EL (cell line): ENCODE measurements around the gene NCS1.

Source experiments
- DNase-seq: peaks from one replicate; pipeline ENCODE4 v3.0.0-alpha.2; 2016

The NCS1 gene

DNA sequence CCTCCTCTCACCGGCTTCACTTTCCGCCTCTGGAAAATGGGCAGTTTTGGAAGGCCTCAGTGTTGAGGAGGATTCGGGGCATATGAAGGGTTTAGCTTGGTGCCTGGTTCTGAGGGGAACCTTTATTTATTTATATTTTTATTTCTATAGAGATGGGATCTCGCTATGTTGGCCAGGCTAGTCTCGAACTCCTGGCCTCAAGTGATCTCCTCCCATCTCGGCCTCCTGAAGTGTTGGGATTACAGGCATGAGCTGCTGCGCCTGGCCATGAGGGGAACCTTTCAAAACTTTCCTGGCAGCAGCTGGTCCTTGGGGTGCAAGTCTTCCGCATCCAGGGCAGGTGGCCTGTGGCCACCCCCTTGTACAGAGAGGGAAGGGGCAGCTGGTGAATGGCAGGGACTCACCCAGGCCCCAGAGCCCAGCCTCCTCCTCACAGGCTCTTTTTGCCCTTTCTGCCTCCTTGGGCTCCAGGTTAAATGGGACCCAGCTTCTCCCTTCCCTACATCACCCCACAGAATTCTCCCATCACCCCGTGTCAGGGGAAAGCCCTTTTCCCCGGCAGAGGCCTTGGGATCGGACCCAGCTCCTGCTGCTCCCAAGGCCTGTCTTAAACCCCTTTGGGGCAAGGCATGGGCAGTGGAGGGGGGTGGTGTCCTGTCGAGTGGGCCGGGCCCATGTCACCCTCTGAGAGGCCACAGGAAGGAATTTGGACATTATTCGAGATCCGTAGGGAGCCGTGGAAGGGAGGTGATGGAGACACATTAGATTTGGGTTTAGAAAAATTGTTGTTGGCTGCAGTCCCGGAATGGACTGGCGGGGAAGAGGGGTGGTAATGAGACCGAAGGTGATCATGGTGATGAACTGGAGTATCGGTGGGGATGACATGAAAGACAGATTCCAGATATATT is 5.9 kb downstream of the NCS1 start:
- no peak for DNase-seq

DNA sequence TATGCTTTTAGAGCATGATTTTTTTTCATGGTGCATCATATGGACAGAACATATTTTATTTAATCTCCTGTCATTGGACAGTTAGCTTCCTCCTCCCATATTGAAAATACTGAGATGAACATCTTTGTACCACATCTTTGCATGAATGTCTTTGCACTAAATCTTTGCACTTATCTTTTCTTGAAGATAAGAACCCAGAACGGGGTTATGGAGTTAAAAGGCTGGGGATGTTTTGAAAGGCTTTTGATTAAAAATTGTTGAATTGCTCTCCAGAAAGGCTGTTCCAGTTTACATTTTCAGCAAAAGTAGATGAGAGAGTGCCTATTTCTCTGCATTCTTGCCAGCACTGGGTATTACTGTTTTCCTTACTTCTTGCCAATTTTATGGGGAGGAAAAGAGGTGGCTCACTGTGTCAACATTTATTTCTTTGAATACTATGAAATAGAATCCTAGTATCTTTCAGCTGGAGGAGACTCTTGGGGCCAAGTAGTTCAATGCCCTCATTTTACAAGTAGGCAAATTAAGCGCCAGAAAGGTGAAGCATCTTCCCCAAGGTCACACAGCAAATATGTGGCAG is 7.2 kb downstream of the NCS1 start:
- no peak for DNase-seq

DNA sequence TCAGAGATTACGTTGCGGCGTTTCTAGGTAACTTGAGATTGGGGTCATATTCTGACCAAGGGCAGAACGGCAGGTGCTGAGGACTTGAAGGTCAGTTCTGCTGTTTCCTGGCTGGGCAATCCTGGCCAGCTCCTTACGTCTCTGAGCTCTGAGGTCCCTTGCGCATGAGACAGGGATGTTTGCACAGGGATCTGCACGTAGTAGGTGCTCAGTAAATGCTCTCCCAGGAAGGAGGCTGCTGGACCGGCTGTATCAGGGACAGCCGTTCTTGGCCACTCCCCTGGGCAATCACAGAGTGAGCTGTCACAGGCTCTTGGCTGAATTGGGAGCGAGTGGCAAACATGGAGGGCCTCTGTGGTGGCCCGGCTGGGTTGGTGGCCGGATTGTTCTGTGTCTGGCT is 8.3 kb downstream of the NCS1 start:
- DNase-seq: no peak

DNA sequence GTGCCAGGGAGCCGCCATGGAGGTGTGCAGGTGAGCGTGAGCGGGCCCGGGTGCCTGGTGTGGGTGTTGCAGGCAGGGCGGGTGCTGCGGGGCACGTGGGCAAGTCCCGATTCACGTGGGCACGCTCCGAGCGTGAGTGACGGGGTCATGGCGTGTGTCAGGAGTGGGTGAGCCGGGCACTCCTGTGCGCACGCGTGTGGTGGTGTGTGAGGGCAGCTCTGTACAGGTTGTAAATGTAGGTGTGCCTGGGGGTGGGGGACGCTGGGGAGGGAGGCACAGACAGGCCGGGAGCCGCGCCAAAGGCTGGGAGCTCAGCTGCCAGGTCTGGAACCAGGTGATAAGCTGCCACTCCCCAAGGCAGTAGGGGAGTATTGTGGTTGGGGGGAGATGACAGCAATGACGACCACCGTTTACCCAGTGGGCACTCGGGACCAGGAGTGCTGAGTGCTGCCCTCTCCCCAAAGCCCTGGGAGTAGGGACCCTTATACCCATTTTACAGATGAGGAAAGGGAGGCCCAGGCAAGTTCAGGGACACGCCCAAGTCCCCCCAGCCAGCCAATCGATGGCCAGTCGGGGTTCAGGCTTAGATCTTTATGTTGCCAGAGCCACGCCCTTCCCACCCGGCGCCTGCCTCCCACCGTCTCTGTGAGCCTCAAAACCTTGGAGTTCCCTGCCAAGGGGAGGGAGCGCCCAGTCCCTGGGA is 9.6 kb downstream of the NCS1 start:
- DNase-seq: no peak

DNA sequence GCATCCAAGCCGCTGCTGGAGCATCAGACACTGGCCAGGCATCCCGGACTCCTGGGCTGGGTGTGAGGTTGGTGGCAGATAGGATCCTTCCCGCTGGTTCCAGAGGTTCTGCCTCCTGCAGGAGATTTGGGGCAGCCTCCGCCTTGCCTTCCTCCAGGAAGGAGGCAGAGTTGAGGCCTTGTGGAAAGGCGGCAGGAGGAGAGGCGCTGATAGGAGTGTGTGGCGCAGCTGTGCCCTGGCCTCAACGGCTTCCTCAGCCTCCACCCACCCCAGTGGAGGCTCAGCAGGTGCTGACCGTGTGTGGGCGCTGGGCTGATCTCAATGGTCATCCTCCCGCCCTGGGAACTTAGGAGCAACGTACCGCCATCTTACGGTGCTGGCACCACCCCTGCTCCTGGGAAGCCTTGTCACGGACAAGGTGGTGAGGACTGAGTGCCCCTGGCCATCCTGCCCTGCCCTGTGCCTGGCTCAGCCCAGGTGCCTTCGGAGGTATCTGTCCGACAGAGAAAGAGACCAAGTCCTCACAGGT is 10.2 kb downstream of the NCS1 start:
- no peak for DNase-seq

DNA sequence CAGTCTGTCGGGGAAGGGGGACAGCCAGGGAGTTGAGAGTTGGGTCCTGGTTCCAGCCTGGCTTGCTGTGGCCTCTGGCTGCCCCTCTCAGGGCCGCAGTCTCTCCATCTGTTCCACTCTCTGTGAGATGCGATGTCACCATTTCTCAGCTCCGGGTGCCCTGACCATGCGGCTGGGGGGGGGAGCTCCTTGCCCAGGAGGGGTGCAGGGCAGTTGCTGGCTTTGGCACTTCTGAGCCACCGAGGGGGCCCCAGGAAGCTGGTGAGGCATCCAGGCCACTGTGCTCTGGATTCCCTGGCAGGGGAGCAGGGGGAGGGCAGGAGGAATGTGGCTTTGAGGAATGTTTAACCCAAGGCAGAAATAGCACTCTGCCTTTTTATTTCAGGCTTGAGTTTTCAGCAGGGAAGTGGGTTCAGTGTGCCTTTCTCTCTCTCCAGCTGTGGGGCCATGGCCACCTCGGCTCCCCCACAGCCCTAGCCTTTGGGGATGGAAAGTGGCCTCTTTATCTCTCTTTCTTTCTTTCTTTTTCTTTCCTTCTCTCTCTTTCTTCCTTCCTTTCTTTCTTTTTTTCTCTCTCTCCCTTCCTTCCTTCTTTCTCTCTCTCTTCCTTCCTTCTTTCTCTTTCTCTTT is 11.0 kb downstream of the NCS1 start:
- DNase-seq: peak; percentile 89

DNA sequence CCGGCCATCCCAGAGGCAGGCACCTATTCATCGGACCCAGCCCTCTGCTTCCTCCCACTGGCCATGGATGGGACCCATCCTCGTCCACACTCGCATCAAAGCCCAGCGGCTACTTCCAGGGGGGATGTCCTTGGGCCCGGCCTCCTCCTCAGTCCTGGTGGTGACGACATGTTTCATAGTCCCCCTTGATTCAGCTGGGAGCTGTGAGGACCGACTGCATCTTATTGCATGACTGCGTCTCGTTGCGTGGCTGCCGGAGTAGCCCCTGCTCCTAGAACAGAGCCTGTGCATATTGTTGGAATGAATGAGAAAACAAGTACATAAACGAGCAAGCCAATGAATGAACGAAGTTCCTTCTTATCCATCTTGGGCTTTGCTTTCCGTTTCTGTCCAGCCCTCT is 12.8 kb downstream of the NCS1 start:
- DNase-seq: no peak

DNA sequence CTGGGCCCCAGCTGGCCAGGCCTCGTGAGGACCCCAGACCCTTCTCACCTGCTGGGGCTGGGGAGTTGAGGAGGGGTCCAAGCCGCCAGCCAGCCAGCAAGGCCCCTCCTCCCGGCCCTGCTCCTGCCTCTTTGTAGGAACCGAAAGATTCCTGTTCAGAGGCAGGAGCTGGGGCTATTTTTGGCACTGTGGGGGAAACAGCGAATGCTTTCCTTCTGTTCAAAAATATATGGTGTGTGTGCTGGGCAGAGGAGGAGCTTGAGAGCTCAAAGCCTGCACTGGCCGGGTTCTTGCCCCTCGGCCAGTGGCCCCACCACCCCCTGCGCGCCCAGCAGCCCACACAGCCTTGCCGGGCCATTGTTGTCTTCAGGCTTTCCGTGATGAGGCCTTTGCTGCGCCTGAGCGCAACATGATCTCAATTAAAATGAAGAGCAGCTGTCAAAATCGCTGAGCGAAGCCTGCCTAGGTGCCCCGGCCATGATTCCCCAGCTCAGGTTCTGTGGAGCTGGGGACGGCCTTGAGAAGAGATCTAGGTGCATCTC is 13.4 kb downstream of the NCS1 start:
- DNase-seq: no peak

DNA sequence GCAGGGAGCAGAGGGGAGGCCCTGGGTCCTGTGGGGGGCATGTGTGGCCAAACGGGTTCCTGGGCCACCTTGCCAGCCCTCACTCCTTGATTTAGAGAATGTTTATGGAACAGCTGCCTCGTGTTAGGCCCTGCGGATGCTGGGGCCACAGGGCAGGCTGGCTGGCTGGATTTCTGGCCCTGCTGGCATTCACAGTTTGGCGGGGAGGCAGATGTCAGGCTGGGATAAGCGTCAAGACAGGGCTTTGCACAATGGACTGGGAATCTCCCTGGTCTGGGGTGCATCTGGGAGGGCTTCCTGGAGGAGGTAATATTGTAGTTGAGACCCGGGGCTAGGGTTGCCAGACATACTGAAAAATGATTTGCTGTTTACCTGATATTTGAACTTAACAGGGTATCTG is 13.8 kb downstream of the NCS1 start:
- DNase-seq: no peak

DNA sequence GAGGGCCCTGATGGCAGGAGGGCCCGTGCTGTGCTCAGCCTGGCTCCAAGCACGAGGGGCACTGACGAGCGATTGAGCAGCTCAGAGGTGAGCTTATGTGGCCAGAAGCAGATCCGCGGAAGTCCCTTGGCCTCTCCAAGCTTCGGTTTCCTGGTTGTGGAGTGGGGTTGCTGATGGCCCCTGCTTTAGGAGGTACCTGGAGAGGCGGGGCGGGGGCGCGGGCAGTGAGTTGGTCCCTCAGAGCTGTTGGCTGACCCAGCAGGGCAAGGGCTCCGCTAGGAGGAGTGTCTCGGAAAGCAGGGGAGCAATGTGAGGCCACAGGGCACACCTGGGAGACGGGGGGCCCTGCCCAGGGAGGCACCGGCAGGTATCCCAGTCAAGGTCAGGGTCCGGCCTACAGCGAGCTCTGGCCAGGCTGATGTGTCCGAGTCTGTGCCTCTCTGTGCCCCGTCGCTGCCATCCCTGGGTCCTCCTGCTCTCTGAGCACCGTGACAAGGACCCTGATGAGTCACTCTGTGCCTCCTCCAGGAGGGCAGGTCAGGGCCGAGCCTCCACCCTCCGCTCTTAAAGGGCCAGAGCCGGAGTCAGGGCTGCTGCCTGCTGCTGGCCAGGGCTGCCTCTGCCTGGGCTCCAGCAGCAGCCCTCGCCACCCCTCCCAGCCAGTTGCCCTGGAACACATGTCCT is 14.8 kb downstream of the NCS1 start:
- peak; percentile 73 for DNase-seq

DNA sequence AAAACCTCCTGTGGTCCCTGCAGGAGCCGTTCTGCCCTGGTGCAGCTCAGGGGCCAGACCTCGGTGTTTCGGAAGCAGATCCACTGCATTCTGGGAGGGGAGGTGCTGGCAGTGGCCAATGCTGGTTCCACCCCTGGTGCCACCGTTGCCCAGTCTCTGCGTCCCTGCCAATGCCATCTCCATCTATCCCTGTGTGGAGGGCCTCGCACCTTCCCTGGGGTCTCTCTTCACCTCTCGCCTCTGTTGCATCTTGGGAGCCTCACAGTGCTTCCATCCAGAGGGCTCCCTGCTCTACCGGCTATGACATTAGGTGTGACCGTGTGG is 15.3 kb downstream of the NCS1 start:
- DNase-seq: no peak

DNA sequence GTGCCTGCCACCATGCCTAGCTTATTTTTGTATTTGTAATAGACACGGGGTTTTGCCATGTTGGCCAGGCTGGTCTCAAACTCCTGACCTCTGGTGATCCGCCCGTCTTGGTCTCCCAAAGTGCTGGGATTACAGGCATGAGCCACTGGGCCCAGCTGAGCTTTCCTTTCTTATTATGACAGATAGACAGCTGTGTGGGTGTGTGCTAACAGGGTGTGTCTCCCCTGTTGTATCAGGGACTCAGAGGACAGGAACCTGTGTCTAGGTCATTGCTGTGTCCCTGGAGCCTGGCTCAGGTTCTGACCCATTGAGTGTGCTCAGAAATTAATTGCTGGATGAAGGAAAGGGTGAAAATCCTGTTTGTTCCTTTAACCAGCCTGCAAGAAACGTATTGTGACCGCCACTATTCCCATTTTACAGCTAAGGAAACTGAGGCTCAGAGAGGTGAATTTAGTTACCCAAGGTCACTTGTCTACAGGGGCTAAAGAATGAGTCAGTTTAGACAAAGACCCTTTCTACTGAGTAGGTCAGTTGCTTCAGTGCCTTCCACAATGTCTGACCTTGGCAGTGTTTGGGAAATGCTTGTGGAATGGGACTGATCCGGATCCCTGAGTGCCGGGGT is 16.8 kb downstream of the NCS1 start:
- no peak for DNase-seq

DNA sequence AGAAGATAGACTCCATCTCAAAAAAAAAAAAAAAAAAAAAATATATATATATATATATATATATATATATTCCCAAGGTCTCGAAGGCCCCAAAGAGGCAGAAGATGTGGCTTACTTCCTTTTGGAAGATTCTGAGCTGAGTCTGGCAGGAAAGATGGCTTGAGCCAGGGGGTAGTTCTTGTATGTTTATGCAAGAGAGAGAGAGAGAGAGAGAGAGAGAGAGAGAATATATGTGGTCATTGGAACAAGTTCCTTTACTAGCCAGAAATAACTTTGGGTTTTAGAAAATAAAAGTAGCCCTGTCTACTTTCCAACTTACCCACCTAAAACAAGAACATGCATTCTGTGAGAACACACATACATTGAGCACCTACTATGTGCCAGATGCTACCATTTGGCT is 17.6 kb downstream of the NCS1 start:
- peak; percentile 44 for DNase-seq

DNA sequence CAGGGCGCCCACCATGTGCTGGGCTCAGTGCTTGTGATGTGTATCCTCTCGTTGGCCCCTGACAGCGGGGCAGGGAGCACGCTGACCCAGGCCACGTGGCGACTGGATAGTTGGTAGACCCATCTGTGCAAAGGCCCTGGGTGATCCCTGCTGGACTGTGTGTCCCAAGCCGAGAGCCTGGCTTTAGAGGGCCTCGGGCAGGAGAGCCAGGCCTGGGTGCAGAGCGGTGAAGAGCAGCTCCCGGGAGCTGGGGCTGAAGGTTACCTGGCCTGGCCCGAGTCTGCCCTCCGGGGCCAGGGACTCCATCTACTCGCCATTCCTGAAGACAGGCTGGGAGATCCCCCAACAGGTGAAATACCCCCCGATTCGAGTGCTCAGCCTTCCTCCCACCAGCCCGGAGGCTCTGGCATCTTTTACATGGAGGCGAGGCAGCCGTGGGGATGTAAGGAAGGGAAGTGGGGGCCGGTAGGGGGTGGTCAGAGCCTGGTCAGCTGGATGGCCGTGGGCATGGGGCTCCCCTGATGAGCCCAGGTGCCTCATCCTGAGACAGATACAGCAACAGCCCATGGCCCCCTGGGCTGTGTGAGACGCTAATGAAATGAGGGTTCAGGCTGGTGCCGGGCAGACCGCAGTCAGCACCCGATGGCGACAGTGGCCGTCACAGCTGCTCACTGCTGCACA is 19.0 kb downstream of the NCS1 start:
- DNase-seq: no peak

DNA sequence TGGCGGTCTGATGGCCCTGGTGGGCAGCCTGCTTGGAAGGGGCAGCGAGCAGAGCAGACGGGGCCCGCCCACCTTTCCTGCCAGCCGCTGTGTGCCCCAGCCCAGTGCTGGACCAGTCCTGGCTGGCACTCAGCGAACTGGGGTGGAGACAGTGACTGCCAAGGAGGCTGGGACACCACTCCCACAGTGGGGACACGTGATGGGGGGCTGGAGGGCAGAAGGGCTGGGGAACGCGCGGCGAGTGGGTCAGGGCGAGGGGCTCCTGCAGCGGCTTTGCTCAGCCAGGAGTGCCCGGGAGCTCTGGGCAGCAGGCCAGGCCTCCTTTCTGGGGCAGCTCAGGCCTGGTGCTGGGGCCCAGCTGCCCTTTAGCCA is 19.5 kb downstream of the NCS1 start:
- DNase-seq: no peak

DNA sequence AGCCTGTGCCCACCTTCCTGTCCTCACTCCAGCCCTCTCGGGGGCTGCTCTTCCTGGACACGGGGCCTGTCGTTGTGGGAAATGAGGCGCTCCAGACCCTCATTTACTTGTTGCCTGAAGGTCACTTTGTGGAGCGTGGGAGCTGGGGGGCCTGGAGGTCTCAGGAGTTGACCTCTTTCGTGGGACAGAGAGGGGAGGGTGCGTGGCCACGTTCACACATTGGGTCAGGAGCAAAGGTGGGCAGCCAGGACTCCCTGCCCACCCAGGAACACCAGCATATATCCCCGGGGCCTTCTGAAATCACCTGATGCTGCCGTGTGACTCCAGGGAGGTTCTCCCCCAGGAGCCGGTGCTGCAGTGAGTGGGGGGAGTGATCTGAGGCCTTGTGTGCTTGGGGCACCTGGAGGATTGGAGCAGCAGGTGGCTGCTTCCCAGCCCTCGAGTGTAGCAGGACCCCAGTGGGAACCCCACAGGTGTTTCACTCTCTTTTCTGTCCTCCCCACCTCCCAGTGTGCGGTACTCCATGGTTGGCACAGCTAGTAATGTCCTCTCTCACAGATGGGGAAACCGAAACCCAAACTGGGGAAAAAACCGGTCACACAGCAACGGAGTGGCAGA is 20.3 kb downstream of the NCS1 start:
- no peak for DNase-seq

DNA sequence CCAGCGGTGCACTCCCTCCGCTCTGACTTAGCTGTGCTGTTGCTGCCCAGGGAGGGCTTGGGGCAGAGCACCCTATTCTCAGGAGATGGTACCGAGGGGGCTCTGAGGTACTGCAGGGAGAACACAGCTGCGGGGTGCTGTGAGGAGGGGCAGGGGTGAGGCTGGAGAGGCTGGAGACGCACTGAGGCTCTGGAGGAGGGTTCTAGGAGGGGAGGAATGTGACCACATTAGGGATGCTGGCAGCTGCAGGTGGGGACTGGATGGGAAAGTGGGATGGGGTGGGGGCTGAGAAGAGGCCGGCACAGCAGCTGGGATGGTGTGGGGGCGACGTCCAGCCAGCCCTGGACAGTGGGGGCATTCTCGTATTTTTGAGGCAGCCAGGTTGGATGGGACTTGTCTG is 20.9 kb downstream of the NCS1 start:
- no peak for DNase-seq

DNA sequence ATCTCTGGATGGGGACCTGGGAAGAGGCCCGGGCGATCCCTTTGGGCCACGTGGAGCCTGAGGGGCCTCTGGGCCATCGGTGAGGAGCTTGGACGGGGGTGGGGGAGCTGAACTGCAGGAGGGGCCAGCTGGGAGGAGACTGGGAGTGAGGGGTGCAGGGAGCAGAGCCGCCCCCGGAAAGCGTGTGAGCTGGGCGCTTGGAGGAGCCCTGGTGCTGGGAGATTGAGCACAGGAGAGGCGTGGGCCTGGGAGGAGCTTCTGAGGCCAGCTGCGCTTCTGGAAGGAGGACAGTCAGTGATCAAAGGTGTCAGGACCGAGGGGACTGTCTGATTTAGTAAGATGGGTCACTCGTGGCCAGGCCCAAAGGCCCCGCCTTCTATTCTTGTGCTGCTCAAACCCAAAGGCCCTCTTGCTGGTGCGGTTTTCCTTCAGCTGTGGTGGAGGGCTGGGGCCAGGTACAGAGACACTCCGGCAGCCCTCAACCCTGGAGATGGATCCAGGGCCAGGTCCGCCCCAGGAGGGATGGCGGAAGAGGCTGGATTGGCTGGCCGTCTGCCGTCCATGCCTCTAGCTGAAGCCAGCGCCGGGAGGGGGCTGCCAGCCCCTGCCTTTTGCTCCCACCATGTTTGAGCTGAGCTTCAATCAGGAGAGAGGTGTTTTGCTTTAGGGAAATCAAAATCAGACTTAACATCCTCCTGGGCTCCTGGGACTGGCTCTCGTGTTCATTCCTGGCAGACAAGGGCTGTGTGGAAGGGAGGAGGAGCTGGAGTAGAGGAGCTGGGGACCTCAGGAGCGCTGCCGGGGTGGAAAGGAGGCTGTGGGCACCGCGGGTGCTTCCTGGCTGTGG is 21.6 kb downstream of the NCS1 start:
- no peak for DNase-seq

DNA sequence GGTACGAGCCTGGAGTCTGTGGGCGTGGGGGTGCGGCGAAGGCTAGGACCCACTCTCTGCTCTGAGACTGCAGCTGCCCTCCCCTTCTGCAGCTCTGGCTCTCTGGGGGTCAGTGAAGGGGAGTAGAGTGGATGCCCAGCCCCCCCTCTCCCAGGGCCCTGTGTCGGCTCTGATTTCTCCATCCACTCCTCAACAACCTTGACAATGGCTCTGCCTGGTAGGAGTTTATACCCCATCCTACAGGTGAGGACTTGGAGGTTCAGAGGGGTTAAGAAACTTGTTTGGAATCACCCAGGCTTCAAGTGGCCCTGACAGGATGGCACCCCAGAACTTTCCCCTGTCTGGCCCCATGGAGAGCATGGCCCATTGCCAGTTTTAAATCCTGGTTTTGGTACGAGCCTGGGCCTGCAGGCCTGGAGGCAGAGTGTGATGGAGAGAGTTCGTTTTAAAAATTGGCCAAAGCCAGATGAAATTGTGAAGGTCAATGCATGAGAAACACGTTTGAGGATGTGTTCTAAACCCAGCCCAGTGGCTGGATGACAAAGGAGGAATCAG is 22.3 kb downstream of the NCS1 start:
- DNase-seq: no peak

DNA sequence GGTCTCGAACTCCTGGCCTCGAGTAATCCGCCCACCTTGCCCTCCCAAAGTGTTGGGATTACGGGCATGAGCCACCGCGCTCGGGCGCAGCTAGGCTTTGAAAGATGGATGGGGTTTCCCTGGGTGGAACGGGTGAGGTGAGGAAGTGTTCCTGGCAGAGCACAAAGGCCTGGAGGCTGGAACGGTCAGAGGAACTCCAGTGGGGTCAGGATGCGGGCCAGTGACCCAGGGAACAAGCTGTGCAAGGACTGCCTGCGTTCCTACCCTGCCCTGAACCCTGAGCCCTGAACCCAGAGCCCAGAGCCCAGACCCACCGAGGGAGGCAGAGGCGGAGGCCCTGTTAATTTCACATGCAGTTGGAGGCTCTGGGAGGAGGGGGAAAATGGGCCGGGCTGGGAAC is 23.4 kb downstream of the NCS1 start:
- DNase-seq: no peak
